Fibroblast of pulmonary artery (primary cell): Measurements from ENCODE around the gene ARL4D.
A peak's percentile ranks its signal among the peaks of the same experiment; 100 is the strongest.

Source experiments
- DNase-seq: peaks from one replicate; pipeline ENCODE4 v3.0.0-alpha.2; 2010; ENCODE audit warnings: low read depth
- H3K4me3 ChIP-seq: replicated peaks from 2 replicates; pipeline ENCODE4 v1.5.1; 2011; ENCODE audit warnings: low read depth, mild to moderate bottlenecking, control low read depth, low read length, moderate library complexity
- TF ChIP-seq, protein P1 (sequence below): IDR thresholded peaks from 2 replicates; pipeline ENCODE4 v1.5.1; 2011; ENCODE audit warnings: mild to moderate bottlenecking, control low read depth, low read length, inconsistent platforms; ENCODE audit errors: missing control alignments

ARL4D gene

GRCh38 chr17:43395165-43395564, 3.6 kb upstream of the ARL4D start:
- no peak overlapping the region for H3K4me3 ChIP-seq
- DNase-seq = no peak
- TF ChIP-seq, protein P1, sequence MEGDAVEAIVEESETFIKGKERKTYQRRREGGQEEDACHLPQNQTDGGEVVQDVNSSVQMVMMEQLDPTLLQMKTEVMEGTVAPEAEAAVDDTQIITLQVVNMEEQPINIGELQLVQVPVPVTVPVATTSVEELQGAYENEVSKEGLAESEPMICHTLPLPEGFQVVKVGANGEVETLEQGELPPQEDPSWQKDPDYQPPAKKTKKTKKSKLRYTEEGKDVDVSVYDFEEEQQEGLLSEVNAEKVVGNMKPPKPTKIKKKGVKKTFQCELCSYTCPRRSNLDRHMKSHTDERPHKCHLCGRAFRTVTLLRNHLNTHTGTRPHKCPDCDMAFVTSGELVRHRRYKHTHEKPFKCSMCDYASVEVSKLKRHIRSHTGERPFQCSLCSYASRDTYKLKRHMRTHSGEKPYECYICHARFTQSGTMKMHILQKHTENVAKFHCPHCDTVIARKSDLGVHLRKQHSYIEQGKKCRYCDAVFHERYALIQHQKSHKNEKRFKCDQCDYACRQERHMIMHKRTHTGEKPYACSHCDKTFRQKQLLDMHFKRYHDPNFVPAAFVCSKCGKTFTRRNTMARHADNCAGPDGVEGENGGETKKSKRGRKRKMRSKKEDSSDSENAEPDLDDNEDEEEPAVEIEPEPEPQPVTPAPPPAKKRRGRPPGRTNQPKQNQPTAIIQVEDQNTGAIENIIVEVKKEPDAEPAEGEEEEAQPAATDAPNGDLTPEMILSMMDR = no peak

DNA sequence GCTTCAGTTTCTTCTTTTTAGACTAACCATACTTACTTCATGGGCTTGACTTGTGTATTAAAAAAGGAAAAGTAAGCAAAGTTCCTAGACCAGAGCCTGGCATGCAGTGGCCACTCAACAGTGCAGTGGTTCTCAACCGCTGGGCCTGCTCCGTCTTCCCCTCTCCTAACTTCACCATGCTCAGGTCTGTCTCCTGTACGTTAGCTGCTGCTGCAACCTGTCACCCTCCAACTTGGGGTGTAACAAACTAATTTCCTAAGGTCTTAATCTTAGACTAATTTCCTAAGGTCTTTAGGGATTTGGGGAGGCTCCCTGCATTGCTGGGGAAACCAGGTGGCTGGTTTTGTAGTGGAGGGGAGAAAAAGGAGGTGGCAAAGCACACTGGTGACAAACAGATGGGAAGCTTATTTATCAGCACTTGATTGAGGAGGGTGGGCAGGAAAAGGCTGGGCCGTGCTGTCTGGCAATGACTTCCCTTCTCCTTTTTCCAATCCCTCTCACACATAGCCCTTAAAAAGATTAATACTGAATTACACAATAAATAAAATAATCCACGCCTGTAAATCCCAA, 2.2 kb upstream of the ARL4D start:
- H3K4me3 ChIP-seq = no peak overlapping the region

GRCh38 chr17:43399839-43400328, 1.1 kb downstream of the ARL4D start:
- DNase-seq = no peak
- TF ChIP-seq, protein P1 = no peak
- peak overlapping the region; percentile 80 for H3K4me3 ChIP-seq

More for the DNA sequence above, 2.2 kb upstream of the ARL4D start:
- DNase-seq = no peak
- TF ChIP-seq, protein P1 = no peak

GRCh38 chr17:43400943-43401717, 2.3 kb downstream of the ARL4D start:
- TF ChIP-seq, protein P1 = no peak
- peak overlapping the region; percentile 80 for H3K4me3 ChIP-seq
- DNase-seq = peak; percentile 70

DNA sequence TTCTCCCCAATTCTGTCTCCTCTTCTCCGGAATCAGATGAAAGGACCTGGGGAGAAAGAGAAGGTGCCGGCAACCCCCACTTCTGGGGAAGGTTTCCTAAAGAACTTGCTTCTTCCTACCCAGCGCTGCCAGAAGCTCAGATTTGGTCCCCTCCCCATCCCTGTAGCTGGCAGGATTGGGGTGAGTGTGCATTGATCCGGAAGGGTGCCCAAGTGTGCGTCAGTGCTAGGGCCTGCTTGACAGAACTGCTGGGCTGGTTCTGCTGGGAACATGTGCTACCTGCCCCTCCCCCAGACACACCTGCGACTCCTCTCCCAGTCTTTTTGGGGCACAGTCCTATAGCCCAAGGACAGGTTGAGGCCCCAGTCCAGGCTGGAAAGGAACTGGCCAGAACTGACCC, 3.3 kb downstream of the ARL4D start:
- no peak for DNase-seq
- TF ChIP-seq, protein P1 = no peak
- peak overlapping the region; percentile 80 for H3K4me3 ChIP-seq

DNA sequence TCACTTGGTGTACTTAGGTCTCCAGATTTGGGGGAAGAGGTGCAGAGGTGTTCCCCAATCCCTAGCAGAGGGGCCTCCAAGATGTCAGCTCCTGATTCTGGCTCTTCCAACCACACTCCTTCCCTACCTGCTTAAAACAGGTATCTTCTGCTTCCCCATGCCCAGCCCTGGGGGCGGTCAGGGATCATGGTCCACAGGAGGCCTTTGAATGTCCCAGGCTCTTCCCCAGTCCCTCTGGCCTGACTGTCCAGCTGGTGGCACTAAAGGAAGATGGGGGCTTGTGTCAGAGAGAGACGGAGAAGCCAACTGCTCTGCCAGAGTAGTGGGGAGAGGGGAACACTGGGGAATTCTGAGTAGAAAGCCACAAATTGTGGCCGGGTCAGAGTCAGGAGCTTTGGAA, 3.8 kb downstream of the ARL4D start:
- TF ChIP-seq, protein P1 = no peak
- no peak for DNase-seq
- H3K4me3 ChIP-seq = no peak overlapping the region
